SJCRH30 (cell line): ENCODE data around the gene CWC27. TPM values are rescaled to one million over a fixed set of nuclear protein-coding genes. Genes with fewer than 3 reads are reported as not detected.

Source experiments
- DNase-seq, 2 experiments: peaks; one replicate each; pipeline ENCODE4 v3.0.0-alpha.2; 2015 to 2020
- H3K27ac ChIP-seq: fragments of 250-450 bp; sonication (Bioruptor Pico); 2 replicates; pipeline ENCODE4 v1.5.1; 2020; ENCODE audit warnings: mild to moderate bottlenecking, moderate library complexity
- H3K27me3 ChIP-seq: fragments of 250-450 bp; sonication (Bioruptor Pico); 2 replicates; pipeline ENCODE4 v1.5.1; 2020; ENCODE audit warnings: mild to moderate bottlenecking, moderate library complexity
- H3K36me3 ChIP-seq: fragments of 250-450 bp; sonication (Bioruptor Pico); 2 replicates; pipeline ENCODE4 v1.5.1; 2020; ENCODE audit warnings: mild to moderate bottlenecking, moderate library complexity
- H3K4me1 ChIP-seq: fragments of 250-450 bp; sonication (Bioruptor Pico); 2 replicates; pipeline ENCODE4 v1.5.1; 2020; ENCODE audit warnings: mild to moderate bottlenecking, moderate library complexity
- H3K4me3 ChIP-seq: fragments of 250-450 bp; sonication (Bioruptor Pico); 2 replicates; pipeline ENCODE4 v1.5.1; 2020; ENCODE audit warnings: mild to moderate bottlenecking, moderate library complexity
- H3K9me3 ChIP-seq: fragments of 250-450 bp; sonication (Bioruptor Pico); replicated peaks from 2 replicates; pipeline ENCODE4 v1.5.1; 2020; ENCODE audit warnings: mild to moderate bottlenecking, moderate library complexity
- total RNA-seq: library from RNA; depleted of rRNA; stranded (reverse); fragments of >200 nt; shearing (Covaris generic); gene quantifications from 2 replicates; pipeline ENCODE4 v1.2.3, GENCODE V29; 2014

Gene CWC27
- total RNA-seq, 1 experiment from 2014 or later, result 31.1 TPM

- no peak overlapping the region for H3K27ac ChIP-seq
- no peaks in the 10 kb centered on the region for H3K9me3 ChIP-seq
- no peaks in the 10 kb centered on the region for H3K4me1 ChIP-seq
- DNase-seq, result no peak
- H3K36me3 ChIP-seq, result 0 out of 2 replicates have a peak, but pooled peaks cover 3% of the 10 kb centered on the region
- no peaks in the 10 kb centered on the region for H3K27me3 ChIP-seq
- H3K4me3 ChIP-seq, result no peak overlapping the region
These were observed 254.2 kb downstream of the CWC27 start for GRCh38 chr5:65022932-65023331.

- Histone ChIP-seq H3K9me3 (no peaks in the 10 kb centered on the region), H3K27me3 (no peaks in the 10 kb centered on the region), H3K27ac (no peak overlapping the region), H3K36me3 (0 out of 2 replicates have a peak, but pooled peaks cover 3% of the 10 kb centered on the region), H3K4me1 (no peaks in the 10 kb centered on the region), H3K4me3 (no peak overlapping the region)
- DNase-seq, result no peak
These were observed 256.0 kb downstream of the CWC27 start for GRCh38 chr5:65024681-65025080.

- Histone ChIP-seq H3K4me1 (no peaks in the 10 kb centered on the region), H3K27ac (no peak overlapping the region), H3K36me3 (no peaks in the 10 kb centered on the region), H3K9me3 (no peaks in the 10 kb centered on the region), H3K4me3 (no peak overlapping the region), H3K27me3 (no peaks in the 10 kb centered on the region)
- DNase-seq, result no peak
These were observed 258.3 kb downstream of the CWC27 start for GRCh38 chr5:65026816-65027548.

- peaks cover 6% of the 10 kb centered on the region for H3K4me1 ChIP-seq
- H3K27ac ChIP-seq, result no peak overlapping the region
- no peak for DNase-seq
- H3K27me3 ChIP-seq, result no peaks in the 10 kb centered on the region
- no peak overlapping the region for H3K4me3 ChIP-seq
- H3K36me3 ChIP-seq, result no peaks in the 10 kb centered on the region
- H3K9me3 ChIP-seq, result no peaks in the 10 kb centered on the region
These were observed 260.4 kb downstream of the CWC27 start for GRCh38 chr5:65029178-65029577.

- no peaks in the 10 kb centered on the region for H3K36me3 ChIP-seq
- H3K27me3 ChIP-seq, result no peaks in the 10 kb centered on the region
- no peak overlapping the region for H3K27ac ChIP-seq
- H3K4me3 ChIP-seq, result no peak overlapping the region
- H3K9me3 ChIP-seq, result no peaks in the 10 kb centered on the region
- DNase-seq, result peak in 1 of 2 experiments; percentile 19
- peaks cover 12% of the 10 kb centered on the region for H3K4me1 ChIP-seq
These were observed 261.3 kb downstream of the CWC27 start for GRCh38 chr5:65030056-65030455.

GRCh38 chr5:65032250-65032649 is 263.5 kb downstream of the CWC27 start:
- Histone ChIP-seq H3K4me1 (peaks cover 17% of the 10 kb centered on the region), H3K9me3 (no peaks in the 10 kb centered on the region), H3K4me3 (no peak overlapping the region), H3K36me3 (no peaks in the 10 kb centered on the region), H3K27ac (no peak overlapping the region), H3K27me3 (no peaks in the 10 kb centered on the region)
- DNase-seq, result no peak

- Histone ChIP-seq H3K27ac (peak overlapping the region; percentile 91), H3K4me1 (peaks cover 17% of the 10 kb centered on the region)
- DNase-seq, result peak; percentile 79 to 82
These were observed 265.5 kb downstream of the CWC27 start for GRCh38 chr5:65034029-65034812.

GRCh38 chr5:65034813-65035209 is 266.1 kb downstream of the CWC27 start:
- H3K4me3 ChIP-seq, result peak overlapping the region; percentile 62
- no peaks in the 10 kb centered on the region for H3K9me3 ChIP-seq

More at GRCh38 chr5:65034029-65034812, 265.5 kb downstream of the CWC27 start:
- Histone ChIP-seq H3K9me3 (no peaks in the 10 kb centered on the region), H3K27me3 (no peaks in the 10 kb centered on the region), H3K36me3 (no peaks in the 10 kb centered on the region), H3K4me3 (peak overlapping the region; percentile 62)

GRCh38 chr5:65035211-65036206 is 266.8 kb downstream of the CWC27 start:
- peak overlapping the region; percentile 62 for H3K4me3 ChIP-seq
- H3K36me3 ChIP-seq, result no peaks in the 10 kb centered on the region

More at GRCh38 chr5:65034813-65035209, 266.1 kb downstream of the CWC27 start:
- no peaks in the 10 kb centered on the region for H3K36me3 ChIP-seq
- no peaks in the 10 kb centered on the region for H3K27me3 ChIP-seq
- DNase-seq, result peak; percentile 62 to 69
- peaks cover 17% of the 10 kb centered on the region for H3K4me1 ChIP-seq
- H3K27ac ChIP-seq, result peak overlapping the region; percentile 91

GRCh38 chr5:65037831-65038815 is 269.4 kb downstream of the CWC27 start:
- Histone ChIP-seq H3K9me3 (no peaks in the 10 kb centered on the region), H3K27ac (no peak overlapping the region), H3K27me3 (no peaks in the 10 kb centered on the region), H3K4me3 (no peak overlapping the region), H3K4me1 (peaks cover 17% of the 10 kb centered on the region), H3K36me3 (no peaks in the 10 kb centered on the region)
- peak in 1 of 2 experiments; percentile 34 for DNase-seq

More at GRCh38 chr5:65035211-65036206, 266.8 kb downstream of the CWC27 start:
- H3K9me3 ChIP-seq, result no peaks in the 10 kb centered on the region
- H3K4me1 ChIP-seq, result peaks cover 17% of the 10 kb centered on the region
- no peaks in the 10 kb centered on the region for H3K27me3 ChIP-seq
- H3K27ac ChIP-seq, result peak overlapping the region; percentile 91
- DNase-seq, result peak; percentile 95 to 96

- no peak overlapping the region for H3K27ac ChIP-seq
- 0 out of 2 replicates have a peak, but pooled peaks cover under 1% of the 10 kb centered on the region for H3K4me1 ChIP-seq
- no peaks in the 10 kb centered on the region for H3K9me3 ChIP-seq
- no peak for DNase-seq
- no peaks in the 10 kb centered on the region for H3K27me3 ChIP-seq
- H3K36me3 ChIP-seq, result no peaks in the 10 kb centered on the region
- H3K4me3 ChIP-seq, result no peak overlapping the region
These were observed 272.8 kb downstream of the CWC27 start for GRCh38 chr5:65041296-65042158.

GRCh38 chr5:65043843-65044359 is 275.2 kb downstream of the CWC27 start:
- no peak overlapping the region for H3K27ac ChIP-seq
- no peak overlapping the region for H3K4me3 ChIP-seq
- no peak for DNase-seq
- no peaks in the 10 kb centered on the region for H3K27me3 ChIP-seq
- H3K9me3 ChIP-seq, result no peaks in the 10 kb centered on the region
- no peaks in the 10 kb centered on the region for H3K4me1 ChIP-seq
- no peaks in the 10 kb centered on the region for H3K36me3 ChIP-seq
